Measurements from ENCODE around the gene EDARADD.
"Not testable (repeated sequence)": the region's sequence is repeated elsewhere in the genome, so short reads cannot be mapped to it uniquely, and the experiment has no call there.

EDARADD gene

GRCh38 chr1:236393681-236394481 lies at the start of gene EDARADD:
Gene EDARADD (plus strand): TSS chr1:236394286. CDS start chr1:236394445, 159 bp downstream.
- DNase-seq (ENCODE audit: low read depth in 1 of 2, low spot score in 1 of 2): no peak

- no peak for DNase-seq (ENCODE audit: low read depth in 1 of 2, low spot score in 1 of 2)
These were observed 48.4 kb upstream of the EDARADD start for GRCh38 chr1:236345728-236346127.

GRCh38 chr1:236348071-236348470 lies 46.0 kb upstream of the EDARADD start:
- DNase-seq (ENCODE audit: low read depth in 1 of 2, low spot score in 1 of 2): no peak

GRCh38 chr1:236350308-236350707 lies 43.8 kb upstream of the EDARADD start:
- no peak for DNase-seq (ENCODE audit: low read depth in 1 of 2, low spot score in 1 of 2)

GRCh38 chr1:236351875-236352573 lies 42.1 kb upstream of the EDARADD start:
- DNase-seq (ENCODE audit: low read depth in 1 of 2, low spot score in 1 of 2): no peak

- not testable (repeated sequence) for DNase-seq (ENCODE audit: low read depth in 1 of 2, low spot score in 1 of 2)
These were observed 41.3 kb upstream of the EDARADD start for GRCh38 chr1:236352747-236353146.

GRCh38 chr1:236353813-236354212 lies 40.3 kb upstream of the EDARADD start:
- no peak for DNase-seq (ENCODE audit: low read depth in 1 of 2, low spot score in 1 of 2)

GRCh38 chr1:236354330-236355147 lies 39.5 kb upstream of the EDARADD start:
- no peak for DNase-seq (ENCODE audit: low read depth in 1 of 2, low spot score in 1 of 2)

- no peak for DNase-seq (ENCODE audit: low read depth in 1 of 2, low spot score in 1 of 2)
These were observed 37.9 kb upstream of the EDARADD start for GRCh38 chr1:236356141-236356540.

GRCh38 chr1:236361909-236362590 lies 32.0 kb upstream of the EDARADD start:
- DNase-seq (ENCODE audit: low read depth in 1 of 2, low spot score in 1 of 2): no peak

- DNase-seq (ENCODE audit: low read depth in 1 of 2, low spot score in 1 of 2): no peak
These were observed 30.8 kb upstream of the EDARADD start for GRCh38 chr1:236363237-236363636.

- DNase-seq (ENCODE audit: low read depth in 1 of 2, low spot score in 1 of 2): no peak
These were observed 28.0 kb upstream of the EDARADD start for GRCh38 chr1:236365999-236366570.

- DNase-seq (ENCODE audit: low read depth in 1 of 2, low spot score in 1 of 2): not testable (repeated sequence)
These were observed 27.4 kb upstream of the EDARADD start for GRCh38 chr1:236366681-236367080.

GRCh38 chr1:236370420-236370819 lies 23.7 kb upstream of the EDARADD start:
- no peak for DNase-seq (ENCODE audit: low read depth in 1 of 2, low spot score in 1 of 2)

- no peak for DNase-seq (ENCODE audit: low read depth in 1 of 2, low spot score in 1 of 2)
These were observed 23.0 kb upstream of the EDARADD start for GRCh38 chr1:236371083-236371482.

- no peak for DNase-seq (ENCODE audit: low read depth in 1 of 2, low spot score in 1 of 2)
These were observed 16.1 kb upstream of the EDARADD start for GRCh38 chr1:236377832-236378535.

GRCh38 chr1:236381565-236382158 lies 12.4 kb upstream of the EDARADD start:
- no peak for DNase-seq (ENCODE audit: low read depth in 1 of 2, low spot score in 1 of 2)

GRCh38 chr1:236388332-236388731 lies 5.8 kb upstream of the EDARADD start:
- no peak for DNase-seq (ENCODE audit: low read depth in 1 of 2, low spot score in 1 of 2)

- no peak for DNase-seq (ENCODE audit: low read depth in 1 of 2, low spot score in 1 of 2)
These were observed 4.8 kb upstream of the EDARADD start for GRCh38 chr1:236389253-236389652.

GRCh38 chr1:236391008-236391407 lies 3.1 kb upstream of the EDARADD start:
- DNase-seq (ENCODE audit: low read depth in 1 of 2, low spot score in 1 of 2): no peak
